CD14-positive monocyte (primary cell): ENCODE measurements around the gene CCDC188. TPM values are rescaled to one million over a fixed set of nuclear protein-coding genes. Genes with fewer than 3 reads are reported as not detected.

ENCODE experiments used
- DNase-seq, 3 donors: peaks; one replicate each; pipeline ENCODE4 v3.0.0-alpha.2; 2011 to 2022
- H2AFZ ChIP-seq: 2 replicates; pipeline ENCODE4 v1.6.0; 2012; ENCODE audit warnings: mild to moderate bottlenecking, low read depth, low read length, inconsistent platforms; ENCODE audit not compliant: insufficient read depth, poor library complexity, severe bottlenecking
- H3K27ac ChIP-seq, 2 donors: 1 replicate in 1 of 2; 2 replicates in 1 of 2; pipeline ENCODE4 v1.5.1; 2012 to 2013; ENCODE audit warnings: low read length in 2 of 2, control low read depth in 1 of 2, inconsistent platforms in 1 of 2, low read depth in 1 of 2, mild to moderate bottlenecking in 1 of 2
- H3K27me3 ChIP-seq, 2 donors: one replicate each; pipeline versions ENCODE4 v1.6.0 to v1.6.1; 2011 to 2013; ENCODE audit warnings: low read length in 2 of 2; ENCODE audit not compliant: control insufficient read depth in 2 of 2, insufficient read depth in 2 of 2
- H3K36me3 ChIP-seq, 2 donors: replicated peaks in 1 of 2; 1 replicate in 1 of 2; 2 replicates in 1 of 2; pipeline versions ENCODE4 v1.5.1 to v1.6.1; 2012 to 2013; ENCODE audit warnings: low read length in 2 of 2, control low read depth in 1 of 2, inconsistent platforms in 1 of 2, mild to moderate bottlenecking in 1 of 2; ENCODE audit not compliant: insufficient read depth in 2 of 2, control insufficient read depth in 1 of 2
- H3K4me1 ChIP-seq, 2 donors: 1 replicate in 1 of 2; 2 replicates in 1 of 2; pipeline versions ENCODE4 v1.5.1 to v1.6.1; 2012 to 2013; ENCODE audit warnings: low read length in 2 of 2, control low read depth in 1 of 2, inconsistent platforms in 1 of 2, mild to moderate bottlenecking in 1 of 2, moderate library complexity in 1 of 2; ENCODE audit not compliant: insufficient read depth in 2 of 2, control insufficient read depth in 1 of 2
- H3K4me2 ChIP-seq: replicated peaks from 2 replicates; pipeline ENCODE3; 2012; ENCODE audit warnings: low read length, moderate library complexity, mild to moderate bottlenecking; ENCODE audit not compliant: poor library complexity, severe bottlenecking; ENCODE audit errors: extremely low read depth
- H3K4me3 ChIP-seq, 3 experiments: fragments of 200-600 bp in 1 of 3; sonication (generic) in 1 of 3; replicated peaks in 1 of 3; 1 replicate in 2 of 3; 2 replicates in 1 of 3; pipeline ENCODE4 v1.5.1; 2011 to 2013; ENCODE audit warnings: low read length in 3 of 3, mild to moderate bottlenecking in 3 of 3, control low read depth in 2 of 3, low read depth in 2 of 3, inconsistent platforms in 1 of 3, moderate library complexity in 1 of 3
- H3K79me2 ChIP-seq: 2 replicates; pipeline ENCODE4 v1.6.0; 2012; ENCODE audit warnings: mild to moderate bottlenecking, control low read depth, inconsistent platforms, low read length, moderate library complexity; ENCODE audit not compliant: insufficient read depth
- H3K9ac ChIP-seq: 2 replicates; pipeline ENCODE4 v1.6.0; 2017; ENCODE audit warnings: low read length, mild to moderate bottlenecking; ENCODE audit not compliant: insufficient read depth, poor library complexity, severe bottlenecking
- H3K9me3 ChIP-seq, 2 donors: replicated peaks in 1 of 2; 1 replicate in 1 of 2; 2 replicates in 1 of 2; pipeline versions ENCODE4 v1.5.1 to v1.6.1; 2012 to 2013; ENCODE audit warnings: low read length in 2 of 2, control low read depth in 1 of 2; ENCODE audit not compliant: control insufficient read depth in 1 of 2, insufficient read depth in 1 of 2
- H4K20me1 ChIP-seq: 2 replicates; pipeline ENCODE4 v1.6.0; 2012; ENCODE audit warnings: mild to moderate bottlenecking, low read length, control low read depth, moderate library complexity; ENCODE audit not compliant: insufficient read depth
- H3K27ac Mint-ChIP-seq, 7 donors: one replicate each; pipeline ENCODE4 v1.8.0; 2020; ENCODE audit warnings: mild to moderate bottlenecking in 7 of 7, mixed read lengths in 7 of 7, moderate library complexity in 6 of 7, inconsistent platforms in 2 of 7
- H3K27me3 Mint-ChIP-seq, 3 donors: one replicate each; pipeline ENCODE4 v1.8.0; 2021 to 2022; ENCODE audit warnings: low read depth in 3 of 3, mild to moderate bottlenecking in 3 of 3, mixed read lengths in 3 of 3, moderate library complexity in 3 of 3, inconsistent platforms in 1 of 3
- H3K36me3 Mint-ChIP-seq, 2 donors: one replicate each; pipeline ENCODE4 v1.8.0; 2020; ENCODE audit warnings: mixed read lengths in 2 of 2, inconsistent platforms in 1 of 2, mild to moderate bottlenecking in 1 of 2
- H3K4me1 Mint-ChIP-seq: one replicate; pipeline ENCODE4 v1.8.0; 2020; ENCODE audit warnings: mild to moderate bottlenecking, mixed read lengths
- H3K4me3 Mint-ChIP-seq, 2 donors: one replicate each; pipeline ENCODE4 v1.8.0; 2020; ENCODE audit warnings: mild to moderate bottlenecking in 2 of 2, mixed read lengths in 2 of 2, moderate library complexity in 1 of 2
- H3K9me3 Mint-ChIP-seq, 7 donors: one replicate each; pipeline ENCODE4 v1.8.0; 2020 to 2022; ENCODE audit warnings: mixed read lengths in 7 of 7, mild to moderate bottlenecking in 6 of 7, moderate library complexity in 6 of 7, inconsistent platforms in 2 of 7
- WGBS: methylation state at CpG from one replicate; pipeline ENCODE4 v1.1.5; 2013; ENCODE audit warnings: missing lambda C conversion rate; ENCODE audit not compliant: insufficient coverage; 5-methylcytosine and 5-hydroxymethylcytosine counted together
- intact Hi-C, 2 donors: fragments of 100-400 bp; cut with micrococcal nuclease; formaldehyde crosslinking; loops; one replicate each; pipeline versions ENCODE4 v1.15.0 to v1.15.1; 2023
- polyA plus RNA-seq, 3 donors: library from polyadenylated mRNA; depleted of rRNA in 1 of 3; unstranded in 2 of 3; stranded (reverse) in 1 of 3; fragments of 300-500 nt in 2 of 3; fragments of >200 nt in 1 of 3; fragmentation: Illumina TruSeq in 2 of 3; gene quantifications; 1 replicate in 2 of 3; 2 replicates in 1 of 3; pipeline ENCODE4 v1.2.3, GENCODE V29; 2012 to 2021
- TF ChIP-seq, protein P1 (sequence below): fragments of 200-600 bp; IDR thresholded peaks from one replicate; pipeline ENCODE4 v1.8.0; 2022; ENCODE audit warnings: antibody characterized with exemption, mild to moderate bottlenecking

Gene CCDC188
- polyA plus RNA-seq, 3 donors = 0.15 TPM; not detected in 2

DNA sequence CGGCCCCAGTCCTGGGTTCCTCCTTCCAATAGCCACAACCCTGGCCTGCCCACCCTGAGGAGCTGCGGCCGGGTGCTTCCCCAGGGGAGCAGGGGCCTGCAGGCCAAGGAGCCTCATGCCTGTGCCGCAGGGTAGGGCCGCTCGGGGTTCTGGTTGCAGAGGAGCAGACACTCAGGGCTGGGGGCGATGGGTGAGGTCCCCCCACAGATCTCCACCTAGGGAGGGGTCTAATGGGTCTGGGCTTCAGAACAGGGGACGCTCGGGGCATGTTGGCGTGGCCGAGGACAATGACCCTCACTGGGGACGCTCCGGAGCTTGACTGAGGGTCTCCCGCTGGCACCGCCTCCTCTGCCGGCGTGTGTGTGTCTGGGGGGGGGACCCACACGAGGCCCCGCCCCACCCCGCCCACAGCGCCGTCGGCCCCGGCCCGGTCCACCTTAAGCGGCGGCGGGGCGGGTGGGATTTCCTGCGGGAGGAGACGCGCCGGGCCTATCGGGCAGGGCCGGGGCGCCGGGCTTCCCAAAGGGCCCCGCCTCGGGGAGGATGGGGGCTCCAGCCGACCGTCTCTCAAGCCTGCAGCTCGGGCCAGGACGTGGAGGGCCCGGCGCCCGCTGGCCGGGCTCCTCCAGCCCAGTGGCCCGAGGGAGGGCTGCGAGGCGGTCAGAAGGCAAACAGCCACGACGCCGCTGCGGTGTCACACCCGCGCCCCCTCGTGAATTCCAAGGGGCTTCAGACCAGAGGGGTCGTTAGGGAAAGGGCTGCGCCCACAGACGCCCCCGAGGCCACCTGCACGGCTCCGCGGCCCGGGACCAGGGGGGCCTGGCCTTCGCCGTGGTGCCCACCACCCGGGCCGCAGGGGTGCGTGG is 19.9 kb downstream of the CCDC188 start:
- no peaks in the 10 kb centered on the region for H3K27me3 ChIP-seq
- peaks cover 20% of the 10 kb centered on the region for H3K79me2 ChIP-seq
- peak overlapping the region; percentile 83 for H2AFZ ChIP-seq
- H3K27ac Mint-ChIP-seq = no peak overlapping the region
- no peaks in the 10 kb centered on the region for H3K9me3 ChIP-seq
- intact Hi-C loops = no loop called here
- H3K4me3 Mint-ChIP-seq = peak overlapping the region; percentile 73 to 76
- H3K36me3 Mint-ChIP-seq = peaks cover 16 to 25% of the 10 kb centered on the region in 2 donors
- peak overlapping the region; percentile 75 for H3K9ac ChIP-seq
- peaks cover 15 to 27% of the 10 kb centered on the region in 2 donors for H3K4me1 ChIP-seq
- H3K4me1 Mint-ChIP-seq = peaks cover 21% of the 10 kb centered on the region
- peaks cover 4 to 16% of the 10 kb centered on the region in 2 donors for H3K36me3 ChIP-seq
- peaks cover 35% of the 10 kb centered on the region for H4K20me1 ChIP-seq
- H3K27ac ChIP-seq = peak overlapping the region; percentile 49 to 58
- peak overlapping the region; percentile 63 to 88 (median 81) for H3K4me3 ChIP-seq
- TF ChIP-seq, protein P1, sequence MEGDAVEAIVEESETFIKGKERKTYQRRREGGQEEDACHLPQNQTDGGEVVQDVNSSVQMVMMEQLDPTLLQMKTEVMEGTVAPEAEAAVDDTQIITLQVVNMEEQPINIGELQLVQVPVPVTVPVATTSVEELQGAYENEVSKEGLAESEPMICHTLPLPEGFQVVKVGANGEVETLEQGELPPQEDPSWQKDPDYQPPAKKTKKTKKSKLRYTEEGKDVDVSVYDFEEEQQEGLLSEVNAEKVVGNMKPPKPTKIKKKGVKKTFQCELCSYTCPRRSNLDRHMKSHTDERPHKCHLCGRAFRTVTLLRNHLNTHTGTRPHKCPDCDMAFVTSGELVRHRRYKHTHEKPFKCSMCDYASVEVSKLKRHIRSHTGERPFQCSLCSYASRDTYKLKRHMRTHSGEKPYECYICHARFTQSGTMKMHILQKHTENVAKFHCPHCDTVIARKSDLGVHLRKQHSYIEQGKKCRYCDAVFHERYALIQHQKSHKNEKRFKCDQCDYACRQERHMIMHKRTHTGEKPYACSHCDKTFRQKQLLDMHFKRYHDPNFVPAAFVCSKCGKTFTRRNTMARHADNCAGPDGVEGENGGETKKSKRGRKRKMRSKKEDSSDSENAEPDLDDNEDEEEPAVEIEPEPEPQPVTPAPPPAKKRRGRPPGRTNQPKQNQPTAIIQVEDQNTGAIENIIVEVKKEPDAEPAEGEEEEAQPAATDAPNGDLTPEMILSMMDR = no peak
- no peaks in the 10 kb centered on the region for H3K27me3 Mint-ChIP-seq
- H3K9me3 Mint-ChIP-seq = no peaks in the 10 kb centered on the region
- 1% methylated on average over 62 of the region's 70 CpGs for WGBS
- DNase-seq = peak; percentile 38 to 48 (median 41)
- peak overlapping the region; percentile 93 for H3K4me2 ChIP-seq

DNA sequence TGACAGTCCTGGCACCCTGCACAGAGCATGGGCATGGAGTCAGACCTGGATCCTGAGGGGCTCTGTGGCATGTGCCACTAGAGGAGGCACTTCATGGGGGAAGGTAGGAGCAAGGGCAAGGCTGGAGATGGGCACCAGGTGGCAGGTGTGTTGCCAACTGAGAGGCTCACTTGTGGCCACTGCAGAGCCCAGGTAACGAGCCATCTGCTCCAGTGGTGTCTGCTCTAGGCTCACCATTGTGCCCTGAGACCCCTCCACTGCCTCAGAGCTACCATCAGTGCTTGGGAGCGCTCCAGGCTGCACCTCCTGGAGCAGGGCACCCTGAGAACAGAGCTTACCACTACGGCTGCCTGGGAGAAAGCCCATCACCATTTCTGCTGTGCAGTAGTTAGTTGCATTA is 20.5 kb downstream of the CCDC188 start:
- TF ChIP-seq, protein P1 = no peak
- peak overlapping the region in 2 of 7 donors; percentile 50 to 74 for H3K27ac Mint-ChIP-seq

More for the DNA sequence above, 20.5 kb downstream of the CCDC188 start:
- peaks cover 10 to 23% of the 10 kb centered on the region in 2 donors for H3K36me3 ChIP-seq
- DNase-seq = no peak
- Mint-ChIP-seq H3K4me3 (peak overlapping the region in 1 of 2 donors; percentile 73), H3K9me3 (no peaks in the 10 kb centered on the region), H3K36me3 (peaks cover 22 to 32% of the 10 kb centered on the region in 2 donors), H3K27me3 (no peaks in the 10 kb centered on the region), H3K4me1 (peaks cover 21% of the 10 kb centered on the region)
- H2AFZ ChIP-seq = peak overlapping the region; percentile 83
- peaks cover 29% of the 10 kb centered on the region for H4K20me1 ChIP-seq
- H3K79me2 ChIP-seq = peaks cover 20% of the 10 kb centered on the region
- no peak overlapping the region for H3K9ac ChIP-seq
- peak overlapping the region; percentile 93 for H3K4me2 ChIP-seq
- H3K27me3 ChIP-seq = no peaks in the 10 kb centered on the region
- H3K9me3 ChIP-seq = no peaks in the 10 kb centered on the region
- H3K4me3 ChIP-seq = peak overlapping the region in 1 of 3 experiments; percentile 81
- intact Hi-C loops = no loop called here
- H3K4me1 ChIP-seq = peaks cover 15 to 27% of the 10 kb centered on the region in 2 donors
- 44% methylated on average over 1 of the region's 3 CpGs for WGBS
- H3K27ac ChIP-seq = no peak overlapping the region
